ENCODE results near the gene TASOR. TPM values are rescaled to one million over a fixed set of nuclear protein-coding genes. Genes with fewer than 3 reads are reported as not detected.

The TASOR gene
- total and polyA plus RNA-seq, 9 of the 15 experiments (the other 6 are each of a cell fraction or from before 2014, with no cell fraction given) = 16.4 to 68.7 (median 33.7) TPM

DNA sequence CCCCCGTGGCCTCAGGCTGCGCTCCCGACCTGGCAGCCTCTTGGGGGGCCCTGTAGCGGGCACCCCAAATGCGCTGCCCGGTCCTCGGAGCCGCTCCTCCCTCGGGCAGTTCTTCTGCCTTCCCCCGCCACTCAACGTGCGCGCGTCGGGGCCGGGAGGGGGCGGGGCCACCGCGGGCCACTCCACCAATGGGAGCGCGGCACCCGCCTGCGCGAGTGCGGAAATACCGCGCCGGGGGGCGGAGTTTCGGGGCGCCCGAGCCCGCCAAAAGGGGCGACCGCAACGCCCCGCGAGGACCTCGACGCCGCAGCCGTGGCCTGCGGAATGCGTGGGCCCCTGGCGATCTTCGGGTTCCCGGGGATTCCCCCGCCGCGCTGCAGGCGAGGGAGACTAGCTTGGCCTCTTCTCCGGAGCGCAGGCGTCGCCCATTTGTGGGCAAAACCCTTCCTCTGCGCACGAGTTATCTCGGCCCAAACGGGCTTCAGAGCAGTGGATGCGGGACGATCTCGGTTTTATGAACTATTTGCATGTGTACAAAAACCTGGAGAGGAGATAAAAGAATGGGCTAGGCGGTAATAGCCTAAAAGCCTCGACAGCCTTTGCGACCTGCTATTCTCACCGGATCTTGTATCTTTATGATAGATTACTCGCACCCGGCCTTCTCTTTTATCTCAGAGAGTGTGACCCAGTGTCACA lies at the start of gene TASOR (continued):
- TF ChIP-seq MYC (IDR thresholded peaks at IDR 0.05; ENCODE audit: low read depth, low read length) (no peak; the same call in 1 of the 2 replicates), MYC (CRISPR knock-in tag; IDR thresholded peaks at IDR 0.05; ENCODE audit: borderline replicate concordance, low read depth) (no peak), EP300 (IDR thresholded peaks at IDR 0.05; ENCODE audit: low read length) (no peak), ZBTB17 (CRISPR knock-in tag; IDR thresholded peaks at IDR 0.05) (peak; percentile 65; the same call in 1 of the 2 replicates), NRF1 (conservative IDR thresholded peaks at IDR 0.05 in 1 of 2, IDR thresholded peaks at IDR 0.05 in 1 of 2) (peak; percentile 82 to 84), IRF2 (CRISPR knock-in tag; IDR thresholded peaks at IDR 0.05) (0 out of 2 replicates have a peak, but pooled peaks have one; percentile 42), LCOR (CRISPR knock-in tag; IDR thresholded peaks at IDR 0.05) (peak; percentile 92), SIN3B (IDR thresholded peaks at IDR 0.05; ENCODE audit: low read depth) (no peak), HNRNPLL (IDR thresholded peaks at IDR 0.05; ENCODE audit: low read depth, low read length, poor library complexity, severe bottlenecking) (peak; percentile 38), MEF2A (IDR thresholded peaks at IDR 0.05; ENCODE audit: control insufficient read depth, low read depth, low read length) (no peak), SMAD4 (CRISPR knock-in tag; conservative IDR thresholded peaks at IDR 0.05) (peak; percentile 55; the same call in 1 of the 2 replicates), MED1 (CRISPR knock-in tag; IDR thresholded peaks at IDR 0.05; ENCODE audit: borderline replicate concordance) (no peak), SUPT5H (IDR thresholded peaks at IDR 0.05) (peak; percentile 24), PHF21A (IDR thresholded peaks at IDR 0.05; ENCODE audit: borderline replicate concordance, low read depth) (no peak)
- TF ChIP-seq, protein P1, sequence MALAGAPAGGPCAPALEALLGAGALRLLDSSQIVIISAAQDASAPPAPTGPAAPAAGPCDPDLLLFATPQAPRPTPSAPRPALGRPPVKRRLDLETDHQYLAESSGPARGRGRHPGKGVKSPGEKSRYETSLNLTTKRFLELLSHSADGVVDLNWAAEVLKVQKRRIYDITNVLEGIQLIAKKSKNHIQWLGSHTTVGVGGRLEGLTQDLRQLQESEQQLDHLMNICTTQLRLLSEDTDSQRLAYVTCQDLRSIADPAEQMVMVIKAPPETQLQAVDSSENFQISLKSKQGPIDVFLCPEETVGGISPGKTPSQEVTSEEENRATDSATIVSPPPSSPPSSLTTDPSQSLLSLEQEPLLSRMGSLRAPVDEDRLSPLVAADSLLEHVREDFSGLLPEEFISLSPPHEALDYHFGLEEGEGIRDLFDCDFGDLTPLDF (CRISPR knock-in tag; IDR thresholded peaks at IDR 0.05) = peak; percentile 90; the same call in 1 of the 2 replicates
- TF ChIP-seq, protein P2, sequence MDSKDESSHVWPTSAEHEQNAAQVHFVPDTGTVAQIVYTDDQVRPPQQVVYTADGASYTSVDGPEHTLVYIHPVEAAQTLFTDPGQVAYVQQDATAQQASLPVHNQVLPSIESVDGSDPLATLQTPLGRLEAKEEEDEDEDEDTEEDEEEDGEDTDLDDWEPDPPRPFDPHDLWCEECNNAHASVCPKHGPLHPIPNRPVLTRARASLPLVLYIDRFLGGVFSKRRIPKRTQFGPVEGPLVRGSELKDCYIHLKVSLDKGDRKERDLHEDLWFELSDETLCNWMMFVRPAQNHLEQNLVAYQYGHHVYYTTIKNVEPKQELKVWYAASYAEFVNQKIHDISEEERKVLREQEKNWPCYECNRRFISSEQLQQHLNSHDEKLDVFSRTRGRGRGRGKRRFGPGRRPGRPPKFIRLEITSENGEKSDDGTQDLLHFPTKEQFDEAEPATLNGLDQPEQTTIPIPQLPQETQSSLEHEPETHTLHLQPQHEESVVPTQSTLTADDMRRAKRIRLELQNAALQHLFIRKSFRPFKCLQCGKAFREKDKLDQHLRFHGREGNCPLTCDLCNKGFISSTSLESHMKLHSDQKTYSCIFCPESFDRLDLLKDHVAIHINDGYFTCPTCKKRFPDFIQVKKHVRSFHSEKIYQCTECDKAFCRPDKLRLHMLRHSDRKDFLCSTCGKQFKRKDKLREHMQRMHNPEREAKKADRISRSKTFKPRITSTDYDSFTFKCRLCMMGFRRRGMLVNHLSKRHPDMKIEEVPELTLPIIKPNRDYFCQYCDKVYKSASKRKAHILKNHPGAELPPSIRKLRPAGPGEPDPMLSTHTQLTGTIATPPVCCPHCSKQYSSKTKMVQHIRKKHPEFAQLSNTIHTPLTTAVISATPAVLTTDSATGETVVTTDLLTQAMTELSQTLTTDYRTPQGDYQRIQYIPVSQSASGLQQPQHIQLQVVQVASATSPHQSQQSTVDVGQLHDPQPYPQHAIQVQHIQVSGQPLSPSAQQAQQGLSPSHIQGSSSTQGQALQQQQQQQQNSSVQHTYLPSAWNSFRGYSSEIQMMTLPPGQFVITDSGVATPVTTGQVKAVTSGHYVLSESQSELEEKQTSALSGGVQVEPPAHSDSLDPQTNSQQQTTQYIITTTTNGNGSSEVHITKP (IDR thresholded peaks at IDR 0.05; ENCODE audit: partially characterized antibody) = peak; percentile 75
- TF ChIP-seq, protein P3, sequence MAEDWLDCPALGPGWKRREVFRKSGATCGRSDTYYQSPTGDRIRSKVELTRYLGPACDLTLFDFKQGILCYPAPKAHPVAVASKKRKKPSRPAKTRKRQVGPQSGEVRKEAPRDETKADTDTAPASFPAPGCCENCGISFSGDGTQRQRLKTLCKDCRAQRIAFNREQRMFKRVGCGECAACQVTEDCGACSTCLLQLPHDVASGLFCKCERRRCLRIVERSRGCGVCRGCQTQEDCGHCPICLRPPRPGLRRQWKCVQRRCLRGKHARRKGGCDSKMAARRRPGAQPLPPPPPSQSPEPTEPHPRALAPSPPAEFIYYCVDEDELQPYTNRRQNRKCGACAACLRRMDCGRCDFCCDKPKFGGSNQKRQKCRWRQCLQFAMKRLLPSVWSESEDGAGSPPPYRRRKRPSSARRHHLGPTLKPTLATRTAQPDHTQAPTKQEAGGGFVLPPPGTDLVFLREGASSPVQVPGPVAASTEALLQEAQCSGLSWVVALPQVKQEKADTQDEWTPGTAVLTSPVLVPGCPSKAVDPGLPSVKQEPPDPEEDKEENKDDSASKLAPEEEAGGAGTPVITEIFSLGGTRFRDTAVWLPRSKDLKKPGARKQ (CRISPR knock-in tag; IDR thresholded peaks at IDR 0.05) = peak; percentile 98
